ENCODE results near the gene NPDC1. TPM values are rescaled to one million over a fixed set of nuclear protein-coding genes. Genes with fewer than 3 reads are reported as not detected.

The NPDC1 gene
- total and polyA plus RNA-seq, 4 donors = 2.7 to 14.5 (median 7.3) TPM

- TF ChIP-seq ZBTB33 (IDR thresholded peaks at IDR 0.05) (no peak), ATF3 (IDR thresholded peaks at IDR 0.05) (no peak), HNF4A (conservative IDR thresholded peaks at IDR 0.05) (no peak), RXRA (IDR thresholded peaks at IDR 0.05) (no peak), FOXA2 (IDR thresholded peaks at IDR 0.05) (no peak), NR2F2 (IDR thresholded peaks at IDR 0.05) (no peak), TAF1 (conservative IDR thresholded peaks at IDR 0.05) (no peak), HNF4G (IDR thresholded peaks at IDR 0.05) (no peak), JUND (IDR thresholded peaks at IDR 0.05) (no peak), RAD21 (IDR thresholded peaks at IDR 0.05) (no peak), MAX (IDR thresholded peaks at IDR 0.05) (no peak)
Measured at GRCh38 chr9:137035507-137035834, 10.5 kb downstream of the NPDC1 start (continued).

GRCh38 chr9:137034709-137035506, 11.1 kb downstream of the NPDC1 start:
- H3K4me3 ChIP-seq (ENCODE audit: low read depth in 1 of 3, low read length in 3 of 3) = no peak overlapping the region
- H3K9me3 ChIP-seq (ENCODE audit: control insufficient read depth in 4 of 4, low read length in 3 of 4) = no peaks in the 10 kb centered on the region
- TF ChIP-seq ZBTB33 (IDR thresholded peaks at IDR 0.05) (no peak), GABPA (IDR thresholded peaks at IDR 0.05 in 1 of 2, conservative IDR thresholded peaks at IDR 0.05 in 1 of 2) (no peak), CTCF (IDR thresholded peaks at IDR 0.05; ENCODE audit: low read depth, low read length, missing input control) (peak; percentile 90), YY1 (IDR thresholded peaks at IDR 0.05) (no peak), RAD21 (IDR thresholded peaks at IDR 0.05) (peak; percentile 90 to 92)
- peak; percentile 82 for DNase-seq (ENCODE audit: low spot score)
- H3K4me1 ChIP-seq (ENCODE audit: control insufficient read depth in 4 of 4, insufficient read depth in 4 of 4, low read length in 3 of 4) = peaks cover 0 to 10% (median 1%) of the 10 kb centered on the region in 4 donors
- no peak overlapping the region for H3K9ac ChIP-seq (ENCODE audit: low read depth in 1 of 2, low read length in 2 of 2)
- H3K36me3 ChIP-seq (ENCODE audit: control insufficient read depth in 4 of 4, insufficient read depth in 3 of 4, low read depth in 1 of 4, low read length in 3 of 4) = no peaks in the 10 kb centered on the region
- H3K27me3 ChIP-seq (ENCODE audit: control insufficient read depth in 4 of 4, insufficient read depth in 4 of 4, low read length in 3 of 4) = peaks cover 0 to 2% (median 0%) of the 10 kb centered on the region in 4 donors
- 23% methylated on average over 24 of the region's 24 CpGs for WGBS
- peak overlapping the region; percentile 8 to 43 for H3K27ac ChIP-seq (ENCODE audit: low read depth in 1 of 2, low read length in 2 of 2)
